Activated naive CD4-positive, alpha-beta T cell (primary cell): ENCODE results near the gene THEMIS.
"Not testable (repeated sequence)": the region's sequence is repeated elsewhere in the genome, so short reads cannot be mapped to it uniquely, and the experiment has no call there.

ENCODE experiments used
- DNase-seq, 4 experiments: peaks; one replicate each; lab custom pipeline; 2025; lab: John Stamatoyannopoulos, UW

The THEMIS gene, protein sequence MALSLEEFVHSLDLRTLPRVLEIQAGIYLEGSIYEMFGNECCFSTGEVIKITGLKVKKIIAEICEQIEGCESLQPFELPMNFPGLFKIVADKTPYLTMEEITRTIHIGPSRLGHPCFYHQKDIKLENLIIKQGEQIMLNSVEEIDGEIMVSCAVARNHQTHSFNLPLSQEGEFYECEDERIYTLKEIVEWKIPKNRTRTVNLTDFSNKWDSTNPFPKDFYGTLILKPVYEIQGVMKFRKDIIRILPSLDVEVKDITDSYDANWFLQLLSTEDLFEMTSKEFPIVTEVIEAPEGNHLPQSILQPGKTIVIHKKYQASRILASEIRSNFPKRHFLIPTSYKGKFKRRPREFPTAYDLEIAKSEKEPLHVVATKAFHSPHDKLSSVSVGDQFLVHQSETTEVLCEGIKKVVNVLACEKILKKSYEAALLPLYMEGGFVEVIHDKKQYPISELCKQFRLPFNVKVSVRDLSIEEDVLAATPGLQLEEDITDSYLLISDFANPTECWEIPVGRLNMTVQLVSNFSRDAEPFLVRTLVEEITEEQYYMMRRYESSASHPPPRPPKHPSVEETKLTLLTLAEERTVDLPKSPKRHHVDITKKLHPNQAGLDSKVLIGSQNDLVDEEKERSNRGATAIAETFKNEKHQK

DNA sequence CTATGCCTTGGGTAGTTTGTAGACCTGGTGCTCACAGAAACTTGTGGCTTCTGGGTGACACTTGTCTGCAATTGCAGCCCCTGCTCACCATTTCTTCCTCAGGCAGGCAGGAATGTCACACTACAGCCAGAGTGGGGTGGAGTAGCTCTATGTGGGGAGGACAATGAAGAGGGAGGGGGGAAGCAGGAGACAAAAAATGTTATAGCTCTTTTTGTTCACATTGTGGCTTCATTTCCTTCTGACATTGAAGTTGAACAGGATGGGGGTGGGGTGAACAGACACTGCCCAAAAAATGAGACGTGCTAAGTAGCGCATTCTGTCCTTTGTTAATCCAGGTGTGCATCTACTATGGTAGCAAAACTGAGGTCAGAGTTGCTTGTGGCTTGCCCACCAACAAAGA is at the start of gene THEMIS:
THEMIS (minus strand) TSS at position 124 of the 400 bp plus-strand sequence. CDS start 126 bp downstream, outside the sequence.
- peak in 2 of 4 experiments; percentile 10 to 19 for DNase-seq

DNA sequence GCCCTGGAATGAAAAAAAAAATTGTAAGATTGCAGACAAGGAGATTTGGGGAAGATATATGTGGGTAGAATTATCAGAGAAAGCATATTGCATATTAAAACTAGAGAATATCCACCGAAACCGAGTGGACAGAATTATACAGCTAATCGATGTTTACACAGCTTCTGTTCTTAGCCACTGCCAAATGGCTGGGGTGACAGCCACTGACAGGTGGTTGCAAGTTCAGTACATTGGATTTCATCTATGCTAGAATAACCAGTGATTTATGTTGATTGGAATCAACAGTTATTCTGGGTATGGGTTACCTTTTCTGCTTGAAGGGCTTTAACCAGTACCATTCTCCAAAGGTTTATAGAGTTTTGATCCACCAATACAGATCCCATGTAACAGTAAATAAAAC is 48.4 kb upstream of the THEMIS start:
- DNase-seq = no peak

DNA sequence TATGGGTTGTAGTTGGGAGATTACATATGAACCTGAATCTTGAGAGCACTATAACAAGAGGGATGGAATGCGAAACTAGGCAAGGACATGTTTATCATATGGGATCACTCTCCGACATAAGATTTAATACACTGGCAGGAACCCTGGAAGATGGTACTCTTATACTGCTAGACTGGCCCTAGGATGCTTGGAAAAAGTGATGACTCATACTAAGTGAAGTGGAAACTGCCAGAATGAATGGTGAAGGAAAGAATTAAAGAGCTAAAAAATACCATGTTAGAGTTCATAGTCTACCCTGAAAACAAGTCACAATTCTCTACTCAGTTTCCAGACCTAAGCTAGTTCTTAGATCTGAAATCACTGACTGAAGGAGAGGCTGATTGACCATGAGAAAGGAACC is 45.5 kb upstream of the THEMIS start:
- no peak for DNase-seq

DNA sequence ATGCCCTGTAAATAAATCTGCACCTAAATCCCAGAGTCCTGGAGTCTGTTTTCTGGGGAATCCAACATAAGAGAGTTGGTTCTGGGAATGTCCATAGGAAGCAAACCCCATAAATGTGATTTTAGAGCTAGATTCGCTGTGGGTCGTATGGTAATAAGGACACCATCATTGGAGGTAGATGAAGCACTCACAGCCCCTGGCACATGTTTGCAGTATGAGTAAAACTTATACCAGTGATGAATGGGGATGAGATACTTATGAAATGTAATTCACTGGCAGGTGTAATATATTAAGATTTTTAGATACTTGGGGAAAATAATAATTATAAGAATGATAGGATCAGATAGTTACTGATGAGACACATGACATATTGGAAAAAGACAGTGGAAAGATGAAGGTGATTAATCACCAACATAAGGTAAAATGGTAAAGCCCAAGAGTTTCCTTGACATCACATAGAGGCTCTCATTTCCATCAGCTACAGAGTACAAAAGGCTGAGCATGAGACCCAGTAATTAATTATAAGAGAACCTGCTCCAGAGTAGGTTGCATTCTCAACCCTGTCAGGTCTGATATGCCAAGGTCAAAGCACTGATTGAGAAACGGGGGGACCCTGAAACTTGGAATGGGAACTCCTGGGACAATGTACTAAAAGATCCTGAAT is 44.7 kb upstream of the THEMIS start:
- no peak for DNase-seq

DNA sequence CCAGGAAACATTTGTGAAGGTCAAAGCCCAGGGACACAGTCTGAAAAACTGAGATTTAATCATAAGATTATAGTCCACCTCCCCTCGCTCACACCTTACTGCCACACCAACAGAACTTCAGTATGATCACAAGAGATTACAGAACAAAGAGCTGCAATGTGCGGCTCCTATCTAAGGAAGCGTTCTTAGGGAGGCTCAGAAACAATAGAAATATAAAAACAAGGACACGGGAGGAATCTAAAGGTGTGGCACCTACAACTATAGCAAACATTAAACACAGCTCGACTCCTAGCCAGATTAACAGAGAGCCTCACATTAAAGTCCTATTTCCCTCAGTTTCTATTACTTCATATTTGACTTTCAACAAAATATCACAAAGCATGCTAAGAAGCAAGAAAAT is 40.4 kb upstream of the THEMIS start:
- DNase-seq = no peak

DNA sequence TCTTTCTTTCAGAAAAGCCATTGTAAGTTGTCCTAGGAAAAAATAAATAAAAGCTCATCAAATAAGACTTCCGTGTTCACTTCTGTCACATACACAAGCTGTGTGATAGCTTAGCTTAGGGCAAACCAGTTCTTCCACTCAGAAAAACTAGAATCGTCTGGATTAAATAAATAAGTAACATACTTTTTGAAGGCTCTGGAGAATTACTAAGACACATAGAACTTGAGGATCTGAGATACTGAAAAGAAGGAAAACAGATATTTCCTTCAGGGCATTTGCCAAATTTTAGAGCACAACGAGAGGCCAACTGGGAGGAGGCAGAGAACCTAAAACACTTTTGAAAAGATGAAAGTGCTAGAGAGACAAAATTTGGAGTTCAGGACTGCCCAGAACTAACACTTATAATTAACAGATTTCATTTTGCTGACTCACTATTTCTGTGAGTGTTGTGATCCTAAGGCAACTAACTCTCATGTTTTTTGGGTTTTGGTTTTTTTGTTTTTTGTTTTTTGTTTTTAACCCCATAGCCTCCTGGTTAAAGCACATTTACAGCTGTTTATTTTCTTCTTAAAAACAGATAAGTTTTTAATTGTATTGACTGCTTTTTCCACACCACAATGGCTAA is 38.7 kb upstream of the THEMIS start:
- no peak for DNase-seq

DNA sequence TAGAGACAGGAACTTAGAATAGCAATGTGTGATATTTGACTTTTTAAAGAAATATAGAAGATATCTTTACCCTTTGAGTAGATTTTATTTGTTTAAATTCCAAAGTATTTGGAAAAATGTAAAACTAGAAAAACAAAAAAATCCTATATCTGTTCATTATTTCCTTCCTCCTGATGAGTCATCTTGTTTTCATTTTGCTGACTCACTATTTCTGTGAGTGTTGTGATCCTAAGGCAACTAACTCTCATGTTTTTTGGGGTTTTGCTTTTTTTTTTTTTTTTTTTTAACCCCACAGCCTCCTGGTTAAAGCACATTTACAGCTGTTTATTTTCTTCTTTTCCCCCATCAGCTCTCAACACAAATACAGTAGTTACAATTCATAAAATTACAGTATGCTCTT is 37.8 kb upstream of the THEMIS start:
- no peak for DNase-seq

DNA sequence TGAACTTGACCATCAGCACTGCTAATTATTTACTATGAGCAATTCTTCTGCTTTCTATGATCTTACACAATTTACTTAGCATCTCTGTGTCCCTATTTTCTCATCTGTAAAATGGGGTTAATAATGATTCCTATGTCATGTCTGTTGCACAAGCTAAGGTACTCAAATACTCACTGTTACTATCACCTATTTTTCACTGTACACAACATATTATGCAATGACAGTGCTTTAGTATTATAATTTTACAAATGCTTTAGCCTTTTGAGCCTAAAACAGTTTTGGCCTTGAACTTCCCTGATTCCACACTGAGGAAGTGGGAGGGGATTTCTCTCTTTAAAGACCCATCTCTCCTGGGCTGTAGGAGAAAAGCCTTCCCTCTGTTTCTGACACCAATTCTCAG is 36.9 kb upstream of the THEMIS start:
- DNase-seq = no peak

DNA sequence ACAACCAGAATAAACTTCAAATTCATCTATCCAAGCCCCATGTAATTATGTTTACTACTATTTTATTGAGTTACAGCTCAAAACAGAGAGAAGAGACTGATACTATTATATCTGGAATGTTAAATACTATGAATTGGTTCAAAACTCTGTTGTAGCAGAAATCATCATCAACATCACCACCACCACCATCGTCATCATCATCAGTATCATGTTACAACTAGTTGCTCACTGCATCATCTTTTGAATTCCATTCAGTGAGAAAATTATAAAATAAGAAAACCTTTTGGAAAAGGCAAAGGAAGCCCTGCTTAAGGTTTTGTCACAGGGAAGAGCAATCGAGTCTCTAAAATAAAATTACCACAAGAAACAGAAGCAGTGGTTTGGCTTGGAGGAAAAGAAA is 36.2 kb upstream of the THEMIS start:
- no peak for DNase-seq

DNA sequence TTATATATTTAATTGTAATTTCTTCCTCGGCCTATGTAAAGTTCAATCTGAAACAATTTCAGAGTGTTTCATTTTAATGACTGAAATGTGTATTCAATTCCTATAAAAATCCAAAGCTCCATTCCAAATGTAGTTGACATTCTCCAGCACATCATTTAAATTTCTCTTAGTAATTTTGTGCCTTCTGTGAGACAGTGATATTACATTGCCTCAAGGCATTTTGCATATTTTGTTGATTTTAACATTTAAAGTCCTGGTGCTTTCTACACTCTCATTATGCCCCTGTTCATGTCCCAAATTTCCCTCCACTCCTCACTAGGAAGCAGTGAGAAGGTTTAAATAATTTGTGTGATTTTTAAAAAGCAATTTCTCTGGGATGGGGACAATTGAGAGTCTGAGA is 34.1 kb upstream of the THEMIS start:
- no peak for DNase-seq

DNA sequence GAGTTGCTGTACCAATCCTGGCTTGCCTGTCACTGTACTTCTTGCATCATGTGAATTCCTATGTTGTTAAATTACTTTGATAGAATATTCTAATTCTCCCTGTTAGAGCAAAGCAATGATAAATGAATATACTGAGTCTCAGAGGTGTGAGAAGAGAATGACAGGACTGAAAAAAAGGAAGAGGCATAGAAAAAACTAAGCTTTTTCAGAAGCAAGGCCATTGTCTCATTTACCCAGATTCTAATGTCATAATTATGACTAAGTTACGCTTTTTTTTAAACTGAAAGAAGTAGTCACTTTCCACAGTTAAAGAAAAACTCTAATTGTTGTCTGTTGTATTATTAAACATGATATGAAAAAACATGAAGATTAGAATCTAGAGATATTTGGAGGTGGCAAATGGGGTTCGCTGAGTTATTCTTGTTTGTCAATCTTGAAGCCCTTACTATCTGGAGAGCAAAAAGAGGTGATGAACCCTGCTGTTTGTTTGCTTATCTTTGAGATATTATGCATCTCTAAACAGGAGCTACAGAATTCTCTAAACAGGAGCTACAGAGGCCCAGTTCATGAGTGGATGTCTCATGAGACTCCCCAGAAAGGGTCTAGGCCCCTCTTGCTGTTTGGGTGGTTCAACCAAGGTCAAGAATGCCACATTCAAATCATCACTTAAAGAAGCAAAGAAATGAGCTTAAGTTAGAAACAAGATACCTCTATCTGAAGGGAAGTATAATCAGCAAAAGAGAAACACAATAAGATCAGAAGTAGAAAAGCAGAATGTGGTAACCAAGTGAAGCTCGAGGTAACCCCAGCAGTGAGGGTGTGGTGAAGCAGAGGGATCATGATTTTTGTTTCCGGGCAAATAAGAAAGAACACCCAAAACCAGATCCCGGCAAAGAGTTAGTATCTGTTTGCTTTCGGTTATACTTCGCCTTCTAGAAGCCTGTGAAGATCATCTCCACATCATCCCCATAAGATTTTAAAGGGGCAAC is 33.3 kb upstream of the THEMIS start:
- DNase-seq = peak in 1 of 4 experiments; percentile 12

DNA sequence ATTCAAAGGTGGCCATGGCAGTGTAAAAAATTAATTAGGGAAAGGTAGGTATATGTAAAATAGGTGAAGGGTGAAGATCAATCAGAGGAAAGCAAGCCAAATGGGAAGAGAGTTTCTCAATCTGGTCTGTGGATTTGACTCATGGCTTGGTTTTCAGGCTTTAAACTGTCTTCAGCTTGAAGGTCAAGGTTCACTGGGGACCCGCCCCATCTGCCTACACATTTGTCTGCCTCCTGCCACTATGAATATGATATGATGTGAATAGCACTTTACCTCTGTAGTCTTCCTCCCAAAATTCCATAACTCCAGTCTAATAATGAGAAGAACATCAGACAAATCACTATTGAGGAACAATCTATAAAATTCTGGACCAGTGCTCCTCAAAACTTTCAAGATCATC is 32.3 kb upstream of the THEMIS start:
- DNase-seq = no peak

DNA sequence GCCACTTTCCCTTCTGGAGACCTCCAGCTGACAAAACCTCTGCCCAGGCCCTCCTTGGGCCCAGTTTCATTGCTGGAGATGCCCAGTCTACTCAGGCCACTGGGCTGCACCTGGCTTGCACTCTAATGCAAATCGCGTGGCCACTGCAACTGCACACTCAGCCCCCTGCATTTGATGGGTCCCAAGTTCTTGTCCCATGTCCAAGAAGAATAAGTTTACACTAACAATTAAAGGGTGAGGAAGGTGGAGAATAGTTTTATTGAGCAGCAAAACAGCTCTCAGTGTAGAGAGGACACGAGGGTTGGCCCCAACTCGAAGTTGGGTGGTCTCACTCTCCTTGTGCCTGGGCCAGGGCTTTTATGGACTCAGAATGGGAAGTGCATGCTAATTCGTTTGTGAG is 31.9 kb upstream of the THEMIS start:
- DNase-seq = no peak

DNA sequence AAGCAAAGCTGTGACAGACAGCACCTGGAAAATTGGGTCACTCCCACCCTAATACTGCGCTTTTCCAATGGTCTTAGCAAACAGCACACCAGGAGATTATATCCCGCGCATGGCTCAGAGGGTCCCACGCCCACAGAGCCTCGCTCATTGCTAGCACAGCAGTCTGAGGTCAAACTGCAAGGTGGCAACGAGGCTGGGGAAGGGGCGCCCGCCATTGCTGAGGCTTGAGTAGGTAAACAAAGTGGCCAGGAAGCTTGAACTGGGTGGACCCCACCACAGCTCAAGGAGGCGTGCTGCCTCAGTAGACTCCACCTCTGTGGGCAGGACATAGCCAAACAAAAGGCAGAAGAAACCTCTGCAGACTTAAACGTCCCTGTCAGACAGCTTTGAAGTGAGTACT is 25.6 kb upstream of the THEMIS start:
- not testable (repeated sequence) for DNase-seq

DNA sequence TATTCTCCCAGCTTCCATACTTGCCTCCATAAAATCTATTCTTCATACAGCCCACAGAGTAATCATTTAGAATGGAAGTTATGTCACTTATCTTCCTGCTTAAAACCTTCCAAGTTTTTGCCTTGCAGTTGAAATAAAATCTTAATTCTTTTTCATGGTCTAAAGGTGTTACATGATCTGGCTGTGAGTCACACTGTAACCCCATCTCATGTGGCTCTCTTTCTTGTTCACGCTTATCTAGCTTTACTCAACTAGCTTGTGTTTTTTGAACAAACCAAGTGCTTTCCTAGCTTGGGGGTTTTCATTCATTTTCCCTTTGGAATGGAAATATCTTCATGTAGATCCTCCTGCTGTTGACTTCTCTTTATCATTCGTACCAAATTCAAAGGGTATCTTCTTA is 23.6 kb upstream of the THEMIS start:
- no peak for DNase-seq

DNA sequence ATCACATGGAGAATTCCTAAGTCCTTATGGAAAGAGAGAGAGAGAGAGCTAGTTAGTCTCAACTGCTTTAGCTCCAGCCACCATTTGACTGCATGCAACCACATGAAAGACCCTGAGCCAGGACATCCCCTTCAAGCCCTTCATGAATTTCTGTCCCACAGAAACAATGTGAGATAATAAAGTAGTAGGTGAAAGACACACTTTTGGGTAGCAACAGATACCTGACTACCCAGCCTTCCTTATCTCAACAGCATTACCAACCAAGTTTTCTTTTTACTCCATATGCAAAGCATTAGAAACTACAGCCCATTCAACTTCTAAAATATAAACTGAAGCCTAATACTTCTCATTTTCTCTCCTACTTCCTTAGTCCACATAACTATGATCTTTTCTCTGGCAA is 23.2 kb upstream of the THEMIS start:
- DNase-seq = no peak

DNA sequence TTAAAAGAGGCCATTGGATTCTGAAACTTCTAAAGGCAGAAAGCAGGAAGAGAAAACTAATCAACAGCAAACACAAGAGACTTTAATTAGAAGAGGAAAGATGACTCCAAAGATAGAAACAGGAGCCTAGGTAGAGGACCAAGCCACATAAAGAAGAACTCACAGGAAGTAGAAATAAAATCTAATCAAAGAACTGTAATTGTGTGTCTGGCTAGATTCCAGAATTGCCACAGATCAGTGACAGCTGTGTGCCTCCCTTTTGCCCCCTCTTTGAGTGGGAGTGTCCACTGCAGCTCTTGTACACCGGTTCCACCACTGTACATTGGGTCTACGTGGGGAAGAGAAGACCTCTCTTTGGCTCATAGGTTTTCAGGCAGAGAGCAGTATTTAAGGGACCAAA is 22.3 kb upstream of the THEMIS start:
- DNase-seq = no peak

DNA sequence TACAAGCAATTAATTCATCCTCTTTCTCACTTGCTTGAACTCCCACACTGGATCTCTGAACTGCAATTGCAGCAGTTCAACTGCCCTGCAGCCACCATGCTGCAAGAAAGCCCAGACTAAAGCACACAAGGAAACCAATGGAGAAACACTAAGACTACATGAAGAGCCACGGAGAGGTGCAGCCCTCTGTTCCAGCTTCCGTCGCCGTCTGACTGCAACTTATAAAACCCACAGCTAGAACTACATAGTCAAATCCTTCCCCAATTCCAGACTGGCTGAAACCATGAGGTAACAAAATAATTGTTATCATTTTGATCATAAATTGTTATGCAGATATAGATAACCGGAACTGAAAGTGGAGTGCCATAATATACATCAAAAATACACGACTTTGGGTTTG is 21.1 kb upstream of the THEMIS start:
- DNase-seq = no peak

DNA sequence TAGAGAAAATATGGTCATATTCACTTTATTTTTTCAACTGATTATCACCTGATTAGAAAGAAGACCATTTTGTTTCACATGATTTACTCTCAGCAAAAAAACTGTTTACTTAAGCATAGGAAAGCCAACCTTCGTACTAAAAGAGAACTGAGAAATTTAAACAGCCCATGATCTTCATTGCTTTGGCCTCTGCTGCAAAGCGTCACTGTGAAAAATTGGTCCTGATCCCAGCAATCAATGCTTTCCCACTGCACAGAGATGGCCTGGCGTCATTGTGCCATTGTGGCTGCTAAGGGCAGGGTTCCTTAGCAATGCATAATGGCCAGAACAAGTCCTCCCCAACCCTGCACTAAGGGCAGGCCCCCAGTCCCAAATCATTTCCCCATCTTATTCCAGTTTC is 19.9 kb upstream of the THEMIS start:
- no peak for DNase-seq

DNA sequence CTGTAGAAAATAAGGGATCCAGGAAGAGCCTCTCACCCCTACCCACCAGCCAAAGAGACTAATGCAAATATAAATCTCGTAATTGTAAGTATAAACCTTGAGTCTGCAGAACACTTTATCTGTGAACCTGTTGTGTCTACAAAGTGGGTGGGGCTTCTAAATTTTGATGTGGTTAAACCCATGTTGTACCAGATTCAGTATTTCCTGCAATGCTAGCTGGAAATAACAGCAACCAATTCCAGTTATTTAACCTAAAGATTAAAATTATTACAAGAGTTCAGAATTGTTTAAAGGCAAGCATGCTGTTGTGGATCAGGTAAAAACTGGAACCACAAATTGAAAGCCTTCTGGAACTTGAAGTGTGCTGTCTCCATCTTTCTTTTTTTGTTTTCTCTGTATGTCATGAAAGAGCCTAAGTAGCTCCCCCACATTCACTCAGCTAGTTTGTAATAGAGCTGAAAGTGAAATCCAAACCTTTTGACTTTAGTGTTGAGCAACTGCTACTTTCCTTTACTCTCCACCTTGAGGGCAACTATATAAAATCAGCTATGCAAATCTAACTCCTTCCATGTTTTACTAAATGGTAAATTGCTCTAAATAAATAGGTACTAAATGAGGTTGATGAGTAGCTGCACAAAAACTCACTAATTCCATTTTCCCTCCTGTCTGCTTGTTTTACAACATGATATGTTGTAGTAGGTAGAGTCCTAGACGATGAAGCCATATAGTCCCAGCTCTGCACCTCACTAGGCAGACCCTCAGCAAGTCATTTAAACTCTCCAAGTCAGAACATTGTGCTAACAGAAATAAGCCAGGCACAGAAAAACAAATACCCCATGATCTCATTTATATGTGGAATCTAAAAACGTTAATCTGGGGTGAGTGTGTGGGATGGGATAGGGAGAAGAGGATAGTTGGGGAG is 17.9 kb upstream of the THEMIS start:
- no peak for DNase-seq
